NOMO-1 (cell line): ENCODE data around the gene TPO.
"Not testable (repeated sequence)": the region's sequence is repeated elsewhere in the genome, so short reads cannot be mapped to it uniquely, and the experiment has no call there.

ENCODE experiments used
- DNase-seq, 2 experiments: peaks; one replicate each; lab custom pipeline; 2025; ENCODE audit not compliant: unreplicated experiment in 2 of 2; lab: John Stamatoyannopoulos, UW

TPO gene

GRCh38 chr2:1498176-1498575 is 84.9 kb downstream of the TPO start:
- DNase-seq: no peak

GRCh38 chr2:1499033-1499795 is 86.0 kb downstream of the TPO start:
- DNase-seq: no peak

GRCh38 chr2:1501038-1501851 is 88.0 kb downstream of the TPO start:
- no peak for DNase-seq

GRCh38 chr2:1501991-1502390 is 88.7 kb downstream of the TPO start:
- no peak for DNase-seq

GRCh38 chr2:1502891-1503304 is 89.6 kb downstream of the TPO start:
- DNase-seq: no peak

- DNase-seq: no peak
These were observed 90.4 kb downstream of the TPO start for GRCh38 chr2:1503471-1504310.

GRCh38 chr2:1504311-1504750 is 91.1 kb downstream of the TPO start:
- no peak for DNase-seq

- no peak for DNase-seq
These were observed 91.8 kb downstream of the TPO start for GRCh38 chr2:1505031-1505441.

- DNase-seq: no peak
These were observed 96.2 kb downstream of the TPO start for GRCh38 chr2:1509271-1510065.

- DNase-seq: no peak
These were observed 96.9 kb downstream of the TPO start for GRCh38 chr2:1510176-1510575.

GRCh38 chr2:1511455-1511854 is 98.2 kb downstream of the TPO start:
- no peak for DNase-seq

GRCh38 chr2:1512321-1513289 is 99.3 kb downstream of the TPO start:
- DNase-seq: no peak

GRCh38 chr2:1514391-1515072 is 101.3 kb downstream of the TPO start:
- no peak for DNase-seq

- DNase-seq: no peak
These were observed 101.8 kb downstream of the TPO start for GRCh38 chr2:1515073-1515430.

GRCh38 chr2:1515986-1516797 is 102.9 kb downstream of the TPO start:
- no peak for DNase-seq

- no peak for DNase-seq
These were observed 103.5 kb downstream of the TPO start for GRCh38 chr2:1516798-1517060.

GRCh38 chr2:1517291-1517690 is 104.0 kb downstream of the TPO start:
- not testable (repeated sequence) for DNase-seq

- no peak for DNase-seq
These were observed 104.5 kb downstream of the TPO start for GRCh38 chr2:1517786-1518185.
